Neuronal stem cell (in vitro differentiated cells): Measurements from ENCODE around the gene OSBPL9.
"Not testable (repeated sequence)": the region's sequence is repeated elsewhere in the genome, so short reads cannot be mapped to it uniquely, and the experiment has no call there.

Source experiments
- DNase-seq: peaks from one replicate; pipeline ENCODE4 v3.0.0-alpha.2; 2013; ENCODE audit warnings: low spot score
- H2AFZ ChIP-seq: one replicate; pipeline ENCODE4 v1.6.1; 2013; ENCODE audit warnings: mild to moderate bottlenecking, low read length, inconsistent platforms
- H2AK5ac ChIP-seq: 2 replicates; pipeline ENCODE4 v1.6.1; 2013; ENCODE audit warnings: low read depth, mild to moderate bottlenecking, inconsistent platforms, low read length, moderate library complexity, mixed read lengths
- H2BK120ac ChIP-seq: 2 replicates; pipeline ENCODE4 v1.6.1; 2013; ENCODE audit warnings: low read depth, mild to moderate bottlenecking, inconsistent platforms, low read length, moderate library complexity, mixed read lengths
- H2BK12ac ChIP-seq: one replicate; pipeline ENCODE4 v1.6.1; 2013; ENCODE audit warnings: low read length, inconsistent platforms
- H2BK15ac ChIP-seq: 2 replicates; pipeline ENCODE4 v1.6.1; 2013; ENCODE audit warnings: mild to moderate bottlenecking, low read length, inconsistent platforms, mixed read lengths
- H2BK5ac ChIP-seq: one replicate; pipeline ENCODE4 v1.6.1; 2013; ENCODE audit warnings: inconsistent platforms, mild to moderate bottlenecking, low read length, moderate library complexity
- H3K14ac ChIP-seq: one replicate; pipeline ENCODE4 v1.6.1; 2013; ENCODE audit warnings: low read length, inconsistent platforms
- H3K18ac ChIP-seq: 2 replicates; pipeline ENCODE4 v1.6.1; 2013; ENCODE audit warnings: low read length, inconsistent platforms
- H3K23ac ChIP-seq: 2 replicates; pipeline ENCODE4 v1.6.1; 2013; ENCODE audit warnings: low read depth, mild to moderate bottlenecking, mixed read lengths, low read length, inconsistent platforms; ENCODE audit not compliant: poor library complexity
- H3K27ac ChIP-seq: replicated peaks from 3 replicates; pipeline ENCODE4 v1.5.1; 2013; ENCODE audit warnings: low read length, inconsistent platforms
- H3K27me3 ChIP-seq, 3 experiments: 2 replicates each; pipeline ENCODE4 v1.6.1; 2013; ENCODE audit warnings: low read length in 3 of 3, mild to moderate bottlenecking in 2 of 3, inconsistent platforms in 1 of 3, low read depth in 1 of 3, mixed read lengths in 1 of 3, moderate library complexity in 1 of 3; ENCODE audit not compliant: control insufficient read depth in 3 of 3, insufficient read depth in 3 of 3
- H3K36me3 ChIP-seq, 2 donors: replicated peaks in 1 of 2; 2 replicates each; pipeline ENCODE4 v1.6.1; 2013; ENCODE audit warnings: low read length in 2 of 2; ENCODE audit not compliant: control insufficient read depth in 2 of 2, insufficient read depth in 2 of 2
- H3K4ac ChIP-seq: 2 replicates; pipeline ENCODE4 v1.6.1; 2013; ENCODE audit warnings: inconsistent platforms, mild to moderate bottlenecking, low read length, moderate library complexity
- H3K4me1 ChIP-seq, 2 donors: 1 replicate in 1 of 2; 2 replicates in 1 of 2; pipeline ENCODE4 v1.6.1; 2013; ENCODE audit warnings: low read length in 2 of 2, low read depth in 1 of 2; ENCODE audit not compliant: control insufficient read depth in 2 of 2, insufficient read depth in 1 of 2
- H3K4me2 ChIP-seq: one replicate; pipeline ENCODE4 v1.6.1; 2013; ENCODE audit warnings: mild to moderate bottlenecking, low read length, inconsistent platforms; ENCODE audit not compliant: insufficient read depth, poor library complexity, severe bottlenecking
- H3K4me3 ChIP-seq, 2 donors: 2 replicates each; pipeline ENCODE4 v1.5.1; 2013; ENCODE audit warnings: low read length in 2 of 2, mild to moderate bottlenecking in 2 of 2, inconsistent platforms in 1 of 2, moderate library complexity in 1 of 2
- H3K79me1 ChIP-seq: one replicate; pipeline ENCODE4 v1.6.1; 2013; ENCODE audit warnings: low read depth, mild to moderate bottlenecking, inconsistent platforms, low read length, moderate library complexity
- H3K9ac ChIP-seq: one replicate; pipeline ENCODE4 v1.6.1; 2013; ENCODE audit warnings: mild to moderate bottlenecking, low read depth, low read length, inconsistent platforms; ENCODE audit not compliant: poor library complexity
- H3K9me3 ChIP-seq, 2 donors: replicated peaks in 1 of 2; 2 replicates each; pipeline versions ENCODE3 to v1.6.1; 2013; ENCODE audit warnings: low read length in 2 of 2, mild to moderate bottlenecking in 2 of 2, inconsistent platforms in 1 of 2, low read depth in 1 of 2, mixed read lengths in 1 of 2, moderate library complexity in 1 of 2; ENCODE audit not compliant: control insufficient read depth in 2 of 2, insufficient read depth in 1 of 2
- H4K8ac ChIP-seq: one replicate; pipeline ENCODE4 v1.6.1; 2013; ENCODE audit warnings: low read depth, mild to moderate bottlenecking, inconsistent platforms, low read length, moderate library complexity
- H4K91ac ChIP-seq: one replicate; pipeline ENCODE4 v1.6.1; 2013; ENCODE audit warnings: low read length, low read depth, mild to moderate bottlenecking, inconsistent platforms; ENCODE audit not compliant: poor library complexity
- WGBS, 2 donors: extraction: QIAGEN DNeasy Blood & Tissue Kit; methylation state at CpG; one replicate each; pipeline ENCODE4 v1.1.7; 2013; ENCODE audit warnings: missing lambda C conversion rate in 2 of 2, mixed read lengths in 1 of 2; ENCODE audit not compliant: insufficient read length in 2 of 2, insufficient replicate concordance in 1 of 2; ENCODE audit errors: extremely low coverage in 2 of 2; 5-methylcytosine and 5-hydroxymethylcytosine counted together

Gene OSBPL9

DNA sequence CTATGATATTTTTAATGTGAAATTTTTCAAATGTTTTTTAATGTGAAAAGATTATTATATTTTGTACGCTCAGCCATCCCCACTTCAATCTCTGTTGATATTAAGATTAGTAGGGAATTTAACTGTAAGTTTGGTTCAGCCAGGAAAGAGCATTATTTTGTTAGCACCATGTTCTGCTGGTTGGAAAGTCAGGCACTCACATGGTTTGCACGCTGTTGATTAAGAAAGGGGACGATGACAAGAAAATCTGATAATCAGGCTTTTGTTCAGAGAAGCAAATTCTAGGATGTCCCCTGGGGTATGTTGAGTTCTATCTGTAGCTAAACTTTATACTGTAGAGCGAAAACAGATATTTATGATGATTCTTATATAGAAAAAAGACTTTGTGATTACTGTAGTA lies 115.1 kb downstream of the OSBPL9 start:
- H3K4me2 ChIP-seq: no peak overlapping the region
- H4K8ac ChIP-seq: no peak overlapping the region
- H2BK120ac ChIP-seq: no peak overlapping the region
- H3K18ac ChIP-seq: no peak overlapping the region
- H3K4ac ChIP-seq: no peak overlapping the region
- H2AK5ac ChIP-seq: no peak overlapping the region
- peaks cover 2 to 3% of the 10 kb centered on the region in 2 donors for H3K36me3 ChIP-seq
- no peak overlapping the region for H3K27ac ChIP-seq
- H3K79me1 ChIP-seq: peaks cover 2% of the 10 kb centered on the region
- no peak overlapping the region for H3K23ac ChIP-seq
- no peak overlapping the region for H4K91ac ChIP-seq
- no peak overlapping the region for H2BK15ac ChIP-seq
- H2BK5ac ChIP-seq: no peak overlapping the region
- no peaks in the 10 kb centered on the region for H3K9me3 ChIP-seq
- H3K27me3 ChIP-seq: no peaks in the 10 kb centered on the region
- H3K9ac ChIP-seq: no peak overlapping the region
- no peak overlapping the region for H2BK12ac ChIP-seq
- H3K4me3 ChIP-seq: no peak overlapping the region
- H3K4me1 ChIP-seq: peaks cover 3 to 11% of the 10 kb centered on the region in 2 donors
- WGBS, 2 donors: no CpG with 5 or more reads among the region's 4 CpGs
- H2AFZ ChIP-seq: no peak overlapping the region
- no peak for DNase-seq
- no peak overlapping the region for H3K14ac ChIP-seq

DNA sequence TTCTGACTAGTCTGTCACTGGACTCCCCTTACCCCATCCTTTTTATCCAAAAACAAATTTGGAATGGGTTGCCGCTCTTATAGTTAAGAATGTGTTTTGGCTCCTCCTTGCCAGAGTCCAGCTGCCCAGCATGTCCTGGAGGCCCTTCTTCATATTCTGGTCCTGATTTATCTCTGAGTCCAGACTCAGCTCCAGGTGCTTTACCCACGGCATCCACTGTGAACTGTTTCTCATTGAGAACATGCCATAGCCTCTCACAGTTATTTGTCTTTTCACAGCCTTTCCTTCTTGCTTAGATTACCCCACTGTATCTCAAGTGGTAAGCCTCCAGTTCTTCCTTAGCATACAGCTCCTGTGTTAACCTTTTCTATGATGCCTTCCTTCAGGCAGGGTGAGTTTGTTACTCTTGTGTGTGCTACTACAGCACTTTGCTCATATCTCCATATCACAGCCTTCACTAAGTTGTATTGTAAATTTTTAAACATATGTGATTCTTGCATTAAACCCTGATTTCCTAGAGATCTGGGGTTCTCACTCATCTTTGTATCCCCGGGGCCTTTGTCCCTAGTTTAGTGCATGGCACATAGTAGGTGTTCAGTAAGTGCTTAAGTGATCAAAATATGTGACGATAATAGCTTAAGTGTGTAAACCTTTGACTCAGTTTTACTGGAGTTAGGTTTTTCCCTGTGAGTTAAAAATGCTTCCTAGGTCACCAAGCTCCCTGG lies 116.0 kb downstream of the OSBPL9 start:
- Histone ChIP-seq H2AK5ac (no peak overlapping the region), H3K4me2 (no peak overlapping the region), H3K9me3 (no peaks in the 10 kb centered on the region), H3K23ac (no peak overlapping the region), H2BK120ac (no peak overlapping the region), H2AFZ (no peak overlapping the region), H3K27me3 (no peaks in the 10 kb centered on the region), H2BK15ac (no peak overlapping the region), H3K14ac (no peak overlapping the region), H2BK12ac (no peak overlapping the region), H3K4ac (no peak overlapping the region), H2BK5ac (no peak overlapping the region), H3K4me1 (peaks cover 6 to 11% of the 10 kb centered on the region in 2 donors), H3K4me3 (no peak overlapping the region), H3K9ac (no peak overlapping the region), H3K36me3 (peaks cover 2 to 3% of the 10 kb centered on the region in 2 donors), H3K79me1 (peaks cover 2% of the 10 kb centered on the region), H3K27ac (no peak overlapping the region), H4K8ac (no peak overlapping the region), H3K18ac (no peak overlapping the region), H4K91ac (no peak overlapping the region)
- DNase-seq: no peak
- WGBS, 2 donors: no CpG with 5 or more reads among the region's 4 CpGs

DNA sequence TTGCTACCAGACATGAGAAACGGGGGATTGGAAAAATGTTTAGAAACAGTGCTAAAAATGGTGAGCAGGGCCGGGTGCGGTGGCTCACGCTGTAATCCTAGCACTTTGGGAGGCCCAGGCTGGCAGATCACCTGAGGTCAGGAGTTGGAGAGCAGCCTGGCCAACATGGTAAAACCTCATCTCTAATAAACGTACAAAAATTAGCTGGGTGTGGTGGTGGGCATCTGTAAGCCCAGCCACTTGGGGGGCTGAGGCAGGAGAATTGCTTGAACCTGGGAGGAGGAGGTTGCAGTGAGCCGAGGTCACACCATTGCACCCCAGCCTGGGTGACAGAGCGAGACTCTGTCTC lies 116.5 kb downstream of the OSBPL9 start:
- H2BK5ac ChIP-seq: not testable (repeated sequence)

DNA sequence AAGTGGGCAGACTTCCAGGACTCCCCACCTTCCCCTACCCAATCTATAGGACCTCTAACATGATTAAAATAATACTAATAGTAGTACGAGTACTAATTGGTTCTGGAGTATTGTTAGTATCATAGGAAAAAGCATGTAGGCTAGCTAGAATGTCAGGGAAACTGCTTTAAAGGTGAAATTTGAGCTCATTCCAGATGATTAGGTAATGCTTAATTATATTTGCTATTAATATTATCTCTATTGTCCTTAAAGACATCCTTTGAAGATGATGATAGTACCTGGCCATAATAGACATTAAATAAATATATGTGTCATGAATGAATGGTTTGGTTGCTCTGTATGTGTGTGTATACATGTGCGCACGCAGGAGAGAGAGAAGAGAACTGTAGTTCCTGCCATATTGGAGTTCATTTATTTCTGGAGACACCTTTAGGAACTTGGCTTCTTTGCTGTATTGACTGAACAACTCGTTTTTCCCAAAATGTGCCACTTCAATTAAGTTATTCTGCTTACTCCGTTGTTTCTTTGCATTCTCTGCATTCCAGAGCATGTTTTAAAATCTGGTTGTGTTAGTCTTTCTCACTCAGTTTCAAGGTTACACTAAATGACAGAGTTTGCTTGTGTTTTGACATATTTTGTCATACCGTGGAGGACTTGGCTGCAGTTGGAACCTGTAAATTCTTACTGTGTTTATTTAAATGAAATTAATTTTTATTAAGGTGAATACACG lies 117.1 kb downstream of the OSBPL9 start:
- H3K14ac ChIP-seq: no peak overlapping the region
- peaks cover 2% of the 10 kb centered on the region for H3K79me1 ChIP-seq
- no peak overlapping the region for H3K18ac ChIP-seq
- H2BK120ac ChIP-seq: no peak overlapping the region
- H2AFZ ChIP-seq: no peak overlapping the region
- H3K4me1 ChIP-seq: peaks cover 6 to 9% of the 10 kb centered on the region in 2 donors
- no peak overlapping the region for H4K91ac ChIP-seq
- H3K4ac ChIP-seq: no peak overlapping the region
- H2BK5ac ChIP-seq: no peak overlapping the region
- DNase-seq: no peak
- H3K9me3 ChIP-seq: no peaks in the 10 kb centered on the region
- H3K4me2 ChIP-seq: no peak overlapping the region
- H3K36me3 ChIP-seq: peaks cover 2 to 3% of the 10 kb centered on the region in 2 donors
- no peak overlapping the region for H3K4me3 ChIP-seq
- H3K27ac ChIP-seq: no peak overlapping the region
- no peak overlapping the region for H2BK15ac ChIP-seq
- no peak overlapping the region for H3K9ac ChIP-seq
- WGBS, 2 donors: no CpG with 5 or more reads among the region's 7 CpGs
- H2BK12ac ChIP-seq: no peak overlapping the region
- no peak overlapping the region for H4K8ac ChIP-seq
- H2AK5ac ChIP-seq: no peak overlapping the region
- no peaks in the 10 kb centered on the region for H3K27me3 ChIP-seq
- no peak overlapping the region for H3K23ac ChIP-seq

More for the DNA sequence above, 116.5 kb downstream of the OSBPL9 start:
- not testable (repeated sequence) for H2BK15ac ChIP-seq, H3K4me3 ChIP-seq, H4K91ac ChIP-seq, H3K36me3 ChIP-seq, H3K14ac ChIP-seq, H2AK5ac ChIP-seq, H3K4me2 ChIP-seq, H3K9me3 ChIP-seq, H3K27me3 ChIP-seq, H3K9ac ChIP-seq, H3K18ac ChIP-seq, DNase-seq, H3K23ac ChIP-seq, H3K27ac ChIP-seq, H2AFZ ChIP-seq, H3K79me1 ChIP-seq, H2BK120ac ChIP-seq, H3K4ac ChIP-seq, H4K8ac ChIP-seq, H2BK12ac ChIP-seq
- H3K4me1 ChIP-seq: peaks cover 6 to 11% of the 10 kb centered on the region in 2 donors
- WGBS, 2 donors: no CpG with 5 or more reads among the region's 7 CpGs
